GM18870 (cell line): ENCODE data around the gene MDC1.

Source experiments
- ATAC-seq: cut with Tn5 transposase; IDR thresholded peaks from one replicate; pipeline ENCODE4 v1.9.1; 2021; ENCODE audit warnings: moderate library complexity; ENCODE audit not compliant: unreplicated experiment

MDC1 gene

DNA sequence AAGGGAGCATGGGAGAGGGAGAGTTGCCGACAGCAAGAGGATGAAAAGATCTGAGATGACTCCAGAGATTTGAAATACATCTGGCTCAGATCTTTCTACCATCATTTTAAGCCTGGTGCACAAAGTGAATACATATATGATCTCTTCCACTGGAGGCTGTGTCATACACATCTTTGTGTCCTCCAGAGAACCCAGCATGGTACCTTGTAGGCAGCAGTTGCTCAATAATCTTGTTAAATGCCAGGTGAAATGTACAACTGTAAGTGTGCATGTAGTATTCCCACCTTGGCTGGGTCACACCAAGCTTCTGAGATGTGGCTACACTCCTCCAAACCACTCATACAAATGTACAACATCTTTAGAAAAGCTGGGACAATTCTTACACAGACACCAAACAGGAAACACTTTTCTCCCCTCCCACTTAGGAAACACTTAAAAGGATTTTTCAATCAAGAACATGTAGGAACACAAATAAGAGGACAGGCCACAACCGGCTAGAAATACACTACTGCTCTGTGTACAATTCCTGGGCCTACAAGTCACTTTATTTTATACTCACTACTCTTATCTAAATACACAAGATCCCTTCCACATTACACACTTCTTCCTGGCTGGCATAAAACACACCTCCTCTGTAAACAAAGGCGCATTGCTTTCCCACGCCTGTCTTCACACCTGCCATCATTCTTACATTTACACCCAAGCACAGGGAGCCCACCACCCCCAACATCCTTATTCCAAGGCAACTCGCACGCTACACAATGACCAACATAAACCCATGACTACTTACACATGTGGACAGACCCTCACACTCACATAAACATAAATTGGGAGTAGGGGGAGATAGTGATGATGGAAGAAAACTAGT is 31.1 kb upstream of the MDC1 start:
- ATAC-seq: no peak

DNA sequence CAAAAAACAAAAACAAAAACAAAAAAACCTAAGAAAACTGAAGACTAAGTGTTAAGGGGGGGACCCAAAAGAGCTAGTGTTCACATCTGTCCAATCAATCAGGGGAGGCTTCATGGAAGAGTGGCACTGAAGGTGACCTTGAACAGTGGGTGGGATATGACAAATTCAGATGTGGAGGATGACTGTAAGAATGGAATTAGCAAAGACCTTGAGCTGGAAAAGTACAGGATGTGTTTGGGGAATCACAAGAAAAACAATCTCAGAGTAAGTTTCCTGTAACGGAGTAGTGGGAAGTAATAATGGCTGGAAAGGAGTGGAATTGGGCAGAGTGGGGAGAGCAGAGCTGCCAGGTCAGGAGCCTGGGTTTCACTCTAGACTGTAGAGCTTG is 30.2 kb upstream of the MDC1 start:
- no peak for ATAC-seq

DNA sequence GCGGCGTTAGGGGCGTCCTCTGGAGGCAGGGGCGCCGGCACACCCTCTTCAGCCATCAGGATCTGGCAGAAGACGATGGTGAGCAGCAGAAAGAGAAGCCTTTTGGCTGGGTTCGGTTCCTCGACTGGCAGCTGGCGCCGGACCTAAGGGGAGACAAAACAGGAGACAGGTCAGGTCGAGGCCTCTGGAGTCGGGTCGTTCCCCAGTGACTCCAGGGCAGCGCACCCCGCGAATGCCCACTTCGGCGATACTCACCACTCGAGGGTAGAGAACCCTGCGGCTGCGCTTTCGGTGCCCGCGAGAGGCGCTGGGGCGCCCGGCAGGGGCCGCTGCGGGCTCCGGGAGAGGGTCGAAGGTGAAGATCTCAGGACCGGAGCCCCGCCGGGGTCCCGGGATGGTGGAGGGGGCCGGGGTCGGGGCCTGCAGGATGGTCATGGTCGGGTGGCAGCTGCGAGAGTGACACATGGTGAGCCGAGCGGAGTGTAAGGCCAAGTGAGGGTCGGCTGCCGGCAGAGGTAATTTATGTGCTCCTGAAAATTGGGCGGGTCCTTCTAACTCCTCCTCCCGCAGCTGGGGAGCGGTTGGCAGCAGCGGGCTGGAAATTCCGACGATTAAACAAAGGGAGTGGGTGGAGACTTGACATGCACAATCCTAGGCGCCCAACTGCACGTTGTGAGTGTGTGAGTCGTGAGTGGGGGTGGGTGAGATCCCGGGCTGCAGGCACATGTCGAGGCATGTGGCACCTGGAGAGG is 27.1 kb upstream of the MDC1 start, which contains the start of gene IER3:
TSS of gene IER3 (minus strand) at position 494 of the 752 bp plus-strand sequence. CDS start at position 465, 29 bp downstream.
- ATAC-seq: no peak

DNA sequence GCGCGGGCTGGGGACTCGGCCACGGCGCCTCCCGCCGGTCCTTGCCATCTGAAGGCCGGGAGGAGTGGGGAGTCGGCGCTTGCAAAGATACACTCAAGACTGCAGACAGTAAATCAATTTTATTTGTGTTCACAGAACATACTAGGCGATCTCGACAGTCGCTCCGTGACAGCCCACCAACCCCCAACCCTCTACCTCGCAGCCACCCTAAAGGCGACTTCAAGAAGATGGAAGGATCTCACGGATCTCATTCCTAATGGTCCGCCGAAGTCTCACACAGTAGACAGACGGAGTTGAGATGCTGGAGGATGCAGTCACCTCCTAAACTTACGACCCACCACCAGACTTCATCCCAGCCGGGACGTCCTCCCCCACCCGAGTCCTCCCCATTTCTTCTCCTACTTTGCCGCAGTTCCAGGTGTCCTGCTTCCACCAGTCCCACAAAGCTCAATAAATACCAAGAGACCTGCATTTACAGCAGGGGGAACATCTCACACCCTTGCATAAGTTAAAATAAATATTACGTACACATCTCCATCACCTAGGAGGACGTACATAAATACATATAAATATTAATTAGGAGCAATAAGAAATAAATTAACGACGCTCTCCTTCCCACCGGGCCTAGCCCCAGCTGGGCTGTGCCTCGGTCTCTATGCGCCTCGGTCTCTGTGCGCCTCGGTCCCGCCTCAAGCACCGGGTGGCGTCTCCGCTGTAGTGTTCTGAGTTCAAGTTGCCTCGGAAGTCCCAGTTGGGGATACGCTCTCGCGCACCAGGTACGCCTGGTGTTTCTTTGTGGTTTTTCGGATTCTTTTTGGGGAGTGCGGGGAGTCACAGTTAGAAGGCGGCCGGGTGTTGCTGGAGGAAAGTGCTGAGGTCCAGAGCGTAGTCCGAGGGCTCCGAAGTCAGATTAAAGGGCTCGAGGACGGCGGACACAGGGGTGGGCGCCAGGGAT is 26.3 kb upstream of the MDC1 start:
- ATAC-seq: no peak

DNA sequence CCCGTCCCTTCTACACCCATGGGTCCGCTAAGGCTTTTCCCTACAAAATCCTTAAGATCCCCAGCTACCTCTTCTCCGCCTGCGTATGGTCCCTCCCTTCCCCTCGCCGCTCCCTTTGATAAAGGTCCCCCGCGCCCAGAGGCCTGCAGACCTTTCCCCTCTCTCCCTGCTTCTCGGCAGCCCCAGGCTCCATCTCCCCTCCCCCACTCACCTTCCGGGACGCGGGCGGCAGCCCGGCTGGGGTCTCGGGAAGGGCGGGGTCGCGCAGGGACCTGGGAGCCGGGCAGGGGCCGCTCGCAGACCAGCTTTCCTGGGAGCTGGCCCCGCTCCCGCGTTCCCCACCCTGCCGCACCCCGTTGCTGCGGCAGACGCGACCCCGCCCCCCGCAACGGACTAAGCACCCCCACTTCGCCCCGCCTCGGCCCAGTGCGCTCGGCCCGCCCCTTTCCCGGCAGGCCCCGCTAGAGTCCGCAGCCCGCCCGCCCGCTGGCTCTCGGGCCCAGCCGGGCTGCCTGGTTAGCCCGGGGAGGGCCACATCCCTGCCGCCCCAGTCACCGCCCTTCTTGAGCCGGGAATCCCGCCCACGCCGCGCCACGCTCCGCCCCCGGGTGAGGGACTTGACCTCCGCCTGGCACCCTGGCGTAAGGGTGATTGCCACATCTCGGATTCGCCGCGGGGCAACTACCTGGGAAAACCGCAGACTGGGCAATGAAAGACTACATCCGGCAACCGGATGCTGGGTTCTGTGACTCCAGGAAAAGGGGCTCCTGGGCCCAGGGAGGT is 25.4 kb upstream of the MDC1 start, which contains the start of gene FLOT1:
TSS of gene FLOT1 (minus strand) at position 372 of the 783 bp plus-strand sequence. CDS start 498 bp downstream, outside the sequence.
- ATAC-seq: no peak

DNA sequence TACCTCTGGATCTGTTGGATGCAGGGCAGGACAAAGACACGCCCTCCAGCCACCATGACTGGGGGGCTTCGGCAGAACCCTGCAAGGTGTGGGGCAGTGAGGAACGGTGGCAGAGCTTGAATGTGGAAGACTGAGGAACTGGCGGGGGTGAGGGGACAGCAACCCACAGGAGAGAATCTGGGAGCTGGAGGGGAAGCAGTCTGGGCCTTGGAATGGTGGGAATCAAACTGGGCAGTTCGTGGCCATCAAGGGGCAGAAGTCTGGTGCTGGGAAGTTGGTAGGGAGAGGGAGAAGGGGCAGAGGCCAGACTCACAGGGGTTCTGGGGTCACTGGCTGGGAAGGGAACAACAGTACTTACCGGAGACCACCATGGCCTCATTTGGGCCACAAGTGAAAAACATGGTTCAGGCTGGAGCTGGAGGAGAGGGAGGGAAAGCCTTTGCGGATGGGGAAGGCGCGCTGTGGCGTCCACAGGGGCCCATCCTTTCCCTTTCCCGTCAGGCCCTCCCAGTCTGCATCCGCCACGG is 24.8 kb upstream of the MDC1 start:
- no peak for ATAC-seq

DNA sequence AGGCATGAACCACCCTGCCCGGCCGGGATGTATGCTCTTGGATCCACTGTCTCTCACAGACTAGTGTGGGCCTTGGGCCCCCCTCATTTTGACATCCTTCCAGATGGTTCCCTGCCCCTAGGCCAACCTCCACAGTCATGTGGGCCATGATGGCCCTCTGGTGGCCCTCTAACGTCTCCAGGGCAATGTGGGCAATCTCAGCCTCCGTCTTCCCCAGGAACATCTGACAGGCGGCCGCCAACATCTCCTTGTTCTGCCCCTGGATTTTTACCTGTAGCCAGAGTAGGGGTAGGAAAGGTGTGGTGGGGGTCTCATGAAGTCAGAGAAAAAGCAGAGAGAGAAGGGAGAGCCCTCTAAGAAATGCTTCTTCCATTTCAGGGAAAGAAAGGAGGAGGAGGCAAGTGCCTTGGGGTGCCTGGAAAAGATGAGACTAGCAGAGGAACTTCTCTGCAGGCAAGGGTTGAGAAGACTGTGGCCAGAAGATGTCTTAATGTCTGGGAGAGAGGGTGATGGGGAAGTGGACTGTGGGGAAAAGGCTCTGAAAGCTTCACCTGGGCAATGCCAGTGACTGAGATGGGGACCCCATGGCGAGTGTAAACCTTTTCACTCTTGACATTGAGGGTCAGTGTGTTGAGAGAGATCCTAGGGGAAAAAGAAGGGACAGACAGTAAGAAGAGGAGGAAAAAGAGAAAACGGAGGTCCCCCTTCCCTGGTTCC is 24.1 kb upstream of the MDC1 start:
- no peak for ATAC-seq

DNA sequence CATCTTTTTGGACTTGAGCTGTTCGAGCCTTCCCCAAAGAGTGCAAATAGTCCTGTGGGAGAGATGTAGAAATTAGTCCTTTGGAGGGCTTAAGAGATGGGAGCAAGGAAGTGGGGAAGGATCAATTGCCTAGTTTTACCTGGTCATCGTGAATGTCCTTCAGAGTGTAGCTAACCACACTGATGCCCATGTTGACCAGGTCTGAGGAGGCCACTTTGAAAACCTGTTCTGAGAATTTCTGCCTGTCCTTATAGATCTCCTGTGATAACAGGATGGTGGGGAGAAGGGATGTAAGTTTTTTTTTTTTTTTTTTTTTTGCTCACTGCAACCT is 23.4 kb upstream of the MDC1 start:
- no peak for ATAC-seq

DNA sequence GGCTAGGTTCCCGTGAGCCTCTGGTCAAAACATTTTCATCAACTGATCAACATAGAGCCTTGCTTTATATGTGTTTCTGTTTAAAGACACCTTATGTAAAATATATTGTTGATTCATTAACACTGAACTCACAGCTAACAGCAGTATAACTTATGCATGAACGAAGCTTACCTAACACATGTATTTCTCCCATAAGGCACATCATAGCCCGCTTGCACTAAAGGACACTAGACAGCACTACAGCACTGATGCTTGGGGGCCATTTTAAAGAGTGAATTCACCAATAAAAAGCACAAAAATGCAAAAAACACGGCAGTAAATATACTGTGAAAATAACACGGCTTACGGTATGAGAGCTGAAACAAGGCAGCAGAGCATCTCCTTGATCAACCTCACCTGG is 21.5 kb upstream of the MDC1 start:
- ATAC-seq: no peak

DNA sequence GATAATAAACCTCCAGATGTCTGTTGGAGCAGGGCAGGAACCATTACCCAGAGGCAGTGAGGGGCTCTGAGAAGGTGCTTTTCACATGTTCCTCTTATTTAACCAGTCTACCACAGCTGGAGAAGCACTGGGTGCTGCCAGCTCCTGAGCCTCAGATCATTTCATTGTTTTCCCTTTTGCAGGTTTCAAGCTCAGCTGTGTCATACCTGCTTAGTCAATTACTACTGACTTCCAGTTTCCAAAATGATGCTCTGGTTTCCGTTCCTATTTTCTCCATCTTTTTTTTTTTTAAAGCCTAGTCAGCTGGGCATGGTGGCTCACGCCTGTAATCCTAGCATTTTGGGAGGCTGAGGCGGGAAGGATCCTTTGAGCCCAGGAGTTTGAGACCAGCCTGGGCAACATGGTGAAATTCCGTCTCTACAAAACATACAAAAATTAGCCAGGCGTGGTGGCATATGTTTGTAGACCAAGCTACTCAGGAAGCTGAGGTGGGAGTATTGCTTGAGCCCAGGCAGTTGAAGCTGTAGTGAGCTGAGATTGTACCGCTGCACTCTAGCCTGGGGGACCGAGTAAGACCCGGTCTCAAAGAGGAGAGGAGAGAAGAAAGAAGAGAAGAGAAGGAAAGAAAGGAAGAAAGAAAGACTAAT is 18.7 kb upstream of the MDC1 start:
- no peak for ATAC-seq

DNA sequence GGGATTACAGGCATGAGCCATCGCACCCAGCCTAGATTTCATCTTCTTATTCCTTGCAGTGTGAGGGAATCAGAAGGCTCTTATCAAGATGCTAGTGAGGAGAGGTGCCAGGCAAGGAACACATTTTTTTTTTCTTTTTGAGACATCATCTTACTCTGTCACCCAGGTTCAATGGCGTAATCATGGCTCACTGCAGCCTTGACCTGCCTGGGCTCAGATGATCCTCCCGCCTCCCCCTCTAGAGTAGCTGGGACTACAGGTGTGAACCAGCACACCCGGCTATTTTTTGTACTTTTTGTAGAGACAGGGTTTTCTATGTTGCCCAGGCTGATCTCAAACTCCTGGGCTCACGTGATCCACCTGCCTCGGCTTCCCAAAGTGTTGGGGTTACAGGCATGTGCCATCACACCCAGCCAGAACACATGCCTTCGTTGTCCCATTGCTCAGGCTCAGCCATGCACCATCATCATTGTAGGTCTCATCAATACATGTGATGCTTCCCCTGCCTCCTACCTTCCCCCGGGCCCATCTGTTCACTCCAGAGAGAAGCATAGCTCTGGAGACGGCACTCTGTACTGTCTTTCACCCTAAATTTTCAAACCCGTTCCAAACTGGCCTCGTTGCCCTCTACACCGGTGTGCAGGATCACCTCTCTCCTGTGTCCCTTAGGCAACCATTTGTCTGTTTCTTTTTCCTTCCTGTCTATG is 15.3 kb upstream of the MDC1 start:
- ATAC-seq: no peak

DNA sequence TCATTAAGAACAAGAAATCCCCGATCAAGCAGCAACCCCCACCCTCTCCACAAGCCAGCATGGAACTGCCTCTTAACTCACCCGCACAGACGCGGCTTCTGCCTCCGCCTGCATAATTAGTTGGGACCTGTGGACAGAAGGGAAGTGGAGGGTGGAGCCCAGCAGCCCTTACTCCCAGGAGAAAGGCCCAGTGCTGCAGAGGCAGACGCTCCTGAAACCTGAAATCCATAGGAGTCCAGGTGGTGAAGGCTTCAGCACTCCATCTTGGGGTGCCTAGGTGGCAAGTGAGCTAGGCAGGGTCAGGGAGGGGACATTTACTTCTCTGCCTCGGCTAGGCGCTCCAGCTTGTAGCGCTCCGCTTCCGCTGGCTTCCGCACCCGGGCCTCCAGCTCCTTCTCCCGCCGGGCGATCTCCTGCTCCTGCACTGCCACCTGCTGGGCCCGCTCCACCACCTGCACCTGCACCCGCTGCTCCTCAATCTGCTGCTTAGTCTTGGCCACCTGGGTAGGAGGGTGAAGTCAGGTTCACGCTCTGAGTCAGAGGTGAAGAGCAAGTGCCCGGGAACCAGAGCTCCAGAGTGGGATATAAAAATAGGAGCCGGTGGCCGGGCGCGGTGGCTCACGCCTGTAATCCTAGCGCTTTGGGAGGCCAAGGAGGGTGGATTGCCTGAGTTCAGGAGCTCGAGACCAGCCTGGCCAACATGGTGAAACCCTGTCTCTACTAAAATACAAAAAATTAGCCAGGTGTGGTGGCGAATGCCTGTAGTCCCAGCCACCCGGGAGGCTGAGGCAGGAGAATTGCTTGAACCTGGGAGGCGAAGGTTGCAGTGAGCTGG is 13.7 kb upstream of the MDC1 start:
- ATAC-seq: no peak

DNA sequence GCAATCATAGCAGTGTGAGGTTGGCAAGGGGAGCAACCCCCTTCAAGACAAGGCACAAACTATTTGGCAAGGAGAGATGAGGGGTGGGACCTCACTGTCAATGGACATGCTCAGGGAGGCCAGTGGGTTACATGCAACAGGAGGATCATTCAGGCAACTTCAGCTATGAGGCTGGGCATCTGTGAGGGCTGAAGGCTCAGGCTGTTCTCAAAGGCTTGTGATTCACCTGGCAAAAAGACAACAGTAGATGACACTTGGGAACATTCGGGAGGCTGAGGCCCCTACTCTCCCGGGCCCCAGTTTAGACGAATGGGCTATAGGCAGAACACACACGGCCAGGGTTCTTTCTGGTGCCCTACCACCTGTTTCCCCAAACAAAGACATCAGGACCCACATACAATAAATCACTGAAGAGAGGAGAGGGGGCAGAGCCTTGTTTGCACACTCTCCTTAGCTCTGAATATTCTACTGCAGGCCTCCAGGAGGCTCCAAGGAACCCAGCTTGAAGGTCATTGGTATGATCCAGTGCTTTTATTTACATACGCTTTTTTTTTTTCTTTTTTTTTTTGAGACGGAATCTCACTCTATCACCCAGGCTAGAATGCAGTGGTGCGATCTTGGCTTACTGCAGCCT is 11.0 kb upstream of the MDC1 start:
- ATAC-seq: no peak

DNA sequence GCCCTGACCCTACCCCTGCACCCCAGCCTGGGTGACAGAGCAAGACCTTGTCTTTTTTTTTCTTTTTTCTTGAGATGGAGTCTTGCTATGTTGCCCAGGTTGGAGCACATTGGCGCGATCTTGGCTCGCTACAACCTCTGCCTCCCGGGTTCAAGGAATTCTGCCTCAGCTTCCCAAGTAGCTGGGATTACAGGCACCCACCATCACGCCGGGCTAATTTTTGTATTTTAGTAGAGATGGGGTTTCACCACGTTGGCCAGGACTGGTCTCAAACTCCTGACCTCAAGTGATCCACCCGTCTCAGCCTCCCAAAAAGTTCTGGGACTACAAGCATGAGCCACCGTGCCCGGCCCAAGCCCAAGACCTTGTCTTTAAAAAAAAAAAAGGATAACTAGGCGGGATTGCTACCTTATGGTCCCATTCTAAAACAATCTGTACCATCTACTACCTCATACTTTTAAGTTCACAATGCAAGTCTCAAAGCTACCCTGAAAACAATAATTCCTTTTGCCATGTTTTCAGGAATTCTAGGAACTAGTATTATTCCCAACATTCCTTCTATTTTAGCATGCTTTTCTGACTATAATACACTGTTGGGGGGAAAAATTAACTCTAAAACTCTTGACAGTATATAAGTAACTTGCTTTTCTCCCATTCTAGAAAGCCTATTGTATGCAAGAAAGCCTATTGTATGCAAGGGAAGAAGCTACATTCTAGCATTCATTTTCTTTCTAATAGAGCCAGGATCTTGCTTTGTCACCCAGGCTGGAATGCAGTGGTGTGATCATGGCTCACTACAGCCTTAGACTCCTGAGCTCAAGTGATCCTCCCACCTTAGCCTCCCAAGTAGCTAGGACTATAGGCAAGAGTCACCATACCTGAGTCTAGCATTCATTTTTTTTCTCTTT is 9.7 kb upstream of the MDC1 start:
- no peak for ATAC-seq

DNA sequence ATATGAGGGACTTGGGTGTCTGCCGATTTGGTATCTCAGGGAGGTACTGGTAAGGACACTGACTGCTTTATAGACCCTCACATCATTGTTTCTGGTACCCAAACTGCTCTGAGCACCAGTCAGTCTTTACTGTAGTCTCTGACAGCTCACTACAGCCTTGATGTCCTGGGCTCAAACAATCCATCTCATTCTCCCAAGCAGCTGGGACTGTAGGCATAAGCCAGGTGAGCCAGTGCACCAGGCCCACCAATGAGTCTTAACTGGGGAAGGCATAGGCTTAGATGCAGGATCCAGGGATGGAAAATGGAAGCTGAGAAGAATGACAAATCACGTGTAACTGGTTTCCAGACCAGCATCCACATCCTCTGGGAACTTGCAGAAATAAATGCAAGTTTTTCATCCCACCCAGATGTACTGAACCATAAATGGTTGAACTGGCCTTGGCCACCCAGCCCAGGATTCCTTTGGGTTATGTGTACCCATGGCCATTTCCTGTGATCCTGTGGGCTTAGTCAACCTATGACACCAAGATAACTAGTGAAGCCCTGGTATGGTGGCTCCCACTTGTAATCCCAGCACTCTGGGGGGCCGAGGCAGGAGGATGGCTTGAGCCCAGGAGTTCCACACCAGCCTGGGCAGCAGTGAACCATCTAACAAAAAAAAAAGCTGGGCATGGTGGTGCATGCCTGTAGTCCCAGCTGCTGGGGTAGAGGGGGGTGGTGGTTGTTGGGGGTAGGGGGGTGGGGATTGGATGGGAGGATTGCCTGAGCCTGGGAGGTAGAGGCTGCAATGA is 8.8 kb upstream of the MDC1 start:
- ATAC-seq: no peak
